GM18870 (cell line): Measurements from ENCODE around the gene MYL7.

Experiments used
- ATAC-seq: cut with Tn5 transposase; IDR thresholded peaks from one replicate; pipeline ENCODE4 v1.9.1; 2021; ENCODE audit warnings: moderate library complexity; ENCODE audit not compliant: unreplicated experiment

The MYL7 gene

GRCh38 chr7:44112997-44113763, 28.0 kb downstream of the MYL7 start:
- ATAC-seq, result no peak

DNA sequence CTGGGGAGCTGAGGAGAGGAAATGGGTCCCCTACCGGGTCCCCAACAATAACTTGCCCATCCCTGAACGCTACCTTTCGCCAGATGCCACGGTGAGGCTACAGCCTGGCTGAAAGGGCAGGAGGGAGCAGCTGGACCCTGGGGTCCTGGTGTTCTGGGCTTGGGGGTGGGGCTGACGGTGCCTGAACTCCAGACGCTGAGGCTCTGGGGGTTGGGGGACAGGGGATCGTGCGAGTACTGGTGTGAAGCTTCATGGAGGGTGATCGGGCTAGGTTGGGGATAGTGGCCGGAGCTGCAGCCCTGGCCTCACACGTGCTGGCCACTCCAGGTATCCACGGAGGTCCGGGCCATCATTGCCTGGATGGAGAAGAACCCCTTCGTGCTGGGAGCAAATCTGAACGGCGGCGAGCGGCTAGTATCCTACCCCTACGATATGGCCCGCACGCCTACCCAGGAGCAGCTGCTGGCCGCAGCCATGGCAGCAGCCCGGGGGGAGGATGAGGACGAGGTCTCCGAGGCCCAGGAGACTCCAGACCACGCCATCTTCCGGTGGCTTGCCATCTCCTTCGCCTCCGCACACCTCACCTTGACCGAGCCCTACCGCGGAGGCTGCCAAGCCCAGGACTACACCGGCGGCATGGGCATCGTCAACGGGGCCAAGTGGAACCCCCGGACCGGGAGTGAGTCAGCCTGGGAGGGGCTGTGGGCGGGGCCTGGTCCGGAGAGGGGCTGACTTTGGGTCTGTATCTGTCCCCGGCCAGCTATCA, 28.7 kb downstream of the MYL7 start:
- no peak for ATAC-seq

GRCh38 chr7:44111761-44112160, 29.4 kb downstream of the MYL7 start:
- ATAC-seq, result no peak

DNA sequence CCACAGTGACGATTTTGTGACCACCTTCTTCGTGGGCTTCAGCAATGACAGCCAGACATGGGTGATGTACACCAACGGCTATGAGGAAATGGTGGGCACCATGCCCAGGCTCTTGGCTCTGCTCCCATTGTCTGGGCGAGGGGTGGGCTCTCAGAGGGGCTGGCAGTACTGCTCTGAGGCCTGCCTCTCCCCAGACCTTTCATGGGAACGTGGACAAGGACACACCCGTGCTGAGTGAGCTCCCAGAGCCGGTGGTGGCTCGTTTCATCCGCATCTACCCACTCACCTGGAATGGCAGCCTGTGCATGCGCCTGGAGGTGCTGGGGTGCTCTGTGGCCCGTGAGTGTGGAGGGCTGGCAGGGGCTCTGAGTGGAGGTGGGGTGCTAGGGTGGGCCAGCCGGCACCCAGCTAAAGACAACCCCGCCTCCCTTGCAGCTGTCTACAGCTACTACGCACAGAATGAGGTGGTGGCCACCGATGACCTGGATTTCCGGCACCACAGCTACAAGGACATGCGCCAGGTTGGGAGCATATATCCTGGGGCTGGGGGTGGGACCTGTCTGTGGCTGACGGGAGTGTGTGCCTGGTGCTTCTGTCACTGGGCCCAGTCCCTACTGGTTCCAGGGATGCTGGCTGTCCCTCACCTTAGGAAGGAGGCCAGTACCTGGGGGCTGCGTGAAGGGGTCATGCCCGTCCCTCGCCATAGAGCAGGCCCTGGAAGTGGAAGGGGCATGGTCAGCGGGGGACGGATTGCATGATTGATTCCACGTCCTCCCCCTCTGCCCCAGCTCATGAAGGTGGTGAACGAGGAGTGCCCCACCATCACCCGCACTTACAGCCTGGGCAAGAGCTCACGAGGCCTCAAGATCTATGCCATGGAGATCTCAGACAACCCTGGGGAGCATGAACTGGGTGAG, 30.2 kb downstream of the MYL7 start:
- no peak for ATAC-seq

- no peak for ATAC-seq
Measured at GRCh38 chr7:44109991-44110390, 31.1 kb downstream of the MYL7 start.

DNA sequence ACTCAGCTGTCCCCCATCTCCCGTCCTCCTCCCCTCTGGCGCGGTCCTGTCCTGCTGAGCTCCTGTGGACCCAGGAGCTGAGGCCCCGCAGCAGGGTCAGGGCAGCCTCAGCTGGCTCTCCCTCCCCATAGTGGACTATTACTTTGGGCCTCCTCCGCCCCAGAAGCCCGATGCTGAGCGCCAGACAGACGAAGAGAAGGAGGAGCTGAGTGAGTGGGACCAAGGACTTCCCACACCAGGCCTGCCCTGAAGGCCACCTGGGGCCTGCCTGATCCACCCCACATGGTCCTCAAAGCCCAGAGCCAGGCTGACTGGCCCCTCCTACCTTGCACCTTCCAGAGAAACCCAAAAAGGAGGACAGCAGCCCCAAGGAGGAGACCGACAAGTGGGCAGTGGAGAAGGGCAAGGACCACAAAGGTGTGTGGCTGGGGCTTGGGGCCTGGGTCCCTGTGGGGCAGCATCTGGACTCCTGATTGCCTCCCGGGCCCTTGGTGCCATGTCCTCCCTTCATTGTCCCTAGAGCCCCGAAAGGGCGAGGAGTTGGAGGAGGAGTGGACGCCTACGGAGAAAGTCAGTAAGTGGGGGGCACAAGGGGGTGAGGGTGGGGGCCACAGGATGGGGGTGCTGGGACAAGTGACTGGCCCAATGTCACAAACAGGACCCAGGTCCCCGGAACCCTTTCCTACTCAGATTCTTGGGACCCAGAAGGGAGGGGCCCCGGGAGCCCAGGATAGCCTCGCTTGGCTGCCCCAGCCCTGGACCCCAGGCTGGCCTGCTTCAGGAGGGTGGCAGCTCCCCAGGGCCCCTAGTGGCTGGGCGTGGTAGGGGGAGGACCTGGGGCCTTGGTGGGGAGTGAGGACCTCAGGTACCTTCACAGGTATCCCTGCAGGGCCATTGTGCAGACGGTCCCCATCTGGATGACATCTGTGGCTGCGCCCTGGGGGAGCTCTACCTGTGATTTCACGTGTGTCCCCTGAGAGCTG, 32.1 kb downstream of the MYL7 start:
- no peak for ATAC-seq

DNA sequence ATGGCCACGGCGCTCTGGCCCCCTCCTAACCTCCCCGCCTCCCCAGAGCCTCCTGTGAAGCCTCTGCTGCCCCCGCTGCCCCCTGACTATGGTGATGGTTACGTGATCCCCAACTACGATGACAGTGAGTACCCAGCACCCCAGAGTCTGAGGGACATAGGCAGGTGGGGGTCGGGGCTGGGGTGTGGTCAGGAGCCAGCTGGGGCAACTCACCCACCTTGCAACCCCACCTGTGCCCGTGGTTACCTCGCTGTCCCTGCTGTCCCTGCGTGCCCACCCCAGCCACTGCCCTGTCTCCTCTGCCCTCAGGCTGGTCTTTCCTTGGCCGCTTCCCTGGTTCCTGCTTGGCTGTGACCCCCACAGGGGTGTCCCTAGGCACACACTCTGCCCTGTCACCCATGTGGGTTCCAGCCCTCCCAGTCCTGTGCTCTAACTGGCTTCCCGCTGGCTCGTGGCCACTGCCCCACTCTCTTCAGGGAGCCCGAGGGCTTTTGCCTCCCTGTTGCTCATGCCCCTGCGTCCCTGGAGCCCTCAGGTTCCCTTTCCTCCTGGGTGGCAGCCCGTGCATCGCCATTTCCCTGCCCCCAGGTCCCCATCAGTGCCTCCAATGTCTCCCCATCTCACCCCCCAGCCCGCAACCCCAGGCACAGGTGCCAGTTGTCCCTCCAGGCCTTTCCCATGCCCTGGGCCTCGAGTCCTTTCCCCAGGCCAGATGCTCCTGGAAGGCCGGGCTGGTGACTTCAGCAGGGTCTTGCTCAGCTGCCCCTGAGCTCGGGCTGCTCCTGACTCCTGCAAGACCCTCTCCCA, 33.0 kb downstream of the MYL7 start:
- ATAC-seq, result no peak

DNA sequence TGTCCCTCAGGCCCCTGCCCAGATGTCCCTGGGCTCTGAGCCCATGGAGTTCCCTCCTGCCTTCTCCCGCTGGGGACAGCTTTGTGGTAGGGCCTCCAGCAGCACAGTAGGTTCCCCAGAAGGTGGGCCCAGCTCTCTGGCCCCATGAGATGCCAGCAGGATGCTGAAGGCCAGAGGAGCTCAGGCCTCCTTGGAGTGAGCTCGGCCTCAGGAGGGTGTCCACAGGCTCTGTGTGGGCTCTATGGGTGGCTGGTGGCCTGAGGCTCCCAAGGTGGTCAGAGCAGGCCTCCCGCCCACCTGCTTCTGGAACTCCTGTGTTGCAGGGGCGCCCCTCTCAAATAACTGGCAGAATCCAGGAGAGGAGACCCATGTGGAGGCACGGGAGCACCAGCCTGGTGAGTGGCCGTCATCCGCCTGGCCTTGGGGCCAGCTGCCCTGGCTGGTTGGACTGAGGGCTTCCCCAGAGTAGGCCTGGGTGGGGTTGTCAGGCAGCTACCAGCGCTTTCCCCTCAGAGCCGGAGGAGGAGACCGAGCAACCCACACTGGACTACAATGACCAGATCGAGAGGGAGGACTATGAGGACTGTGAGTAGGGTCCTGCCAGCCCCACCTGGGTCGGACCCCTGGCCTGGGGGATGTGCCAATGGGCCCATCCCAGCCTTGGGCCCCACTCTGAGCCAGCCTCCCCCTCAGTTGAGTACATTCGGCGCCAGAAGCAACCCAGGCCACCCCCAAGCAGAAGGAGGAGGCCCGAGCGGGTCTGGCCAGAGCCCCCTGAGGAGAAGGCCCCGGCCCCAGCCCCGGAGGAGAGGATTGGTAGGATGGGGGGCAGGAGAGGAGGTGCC, 33.8 kb downstream of the MYL7 start:
- no peak for ATAC-seq

- ATAC-seq, result no peak
Measured at GRCh38 chr7:44106311-44107065, 34.6 kb downstream of the MYL7 start.

GRCh38 chr7:44105832-44106231, 35.3 kb downstream of the MYL7 start:
- no peak for ATAC-seq

GRCh38 chr7:44104860-44105771, 36.0 kb downstream of the MYL7 start:
- no peak for ATAC-seq

- ATAC-seq, result no peak
Measured at GRCh38 chr7:44103923-44104859, 36.9 kb downstream of the MYL7 start, which contains the start of gene AEBP1. Gene AEBP1, plus strand, starts transcription at chr7:44104345. Its CDS starts 321 bp downstream, at chr7:44104666.

DNA sequence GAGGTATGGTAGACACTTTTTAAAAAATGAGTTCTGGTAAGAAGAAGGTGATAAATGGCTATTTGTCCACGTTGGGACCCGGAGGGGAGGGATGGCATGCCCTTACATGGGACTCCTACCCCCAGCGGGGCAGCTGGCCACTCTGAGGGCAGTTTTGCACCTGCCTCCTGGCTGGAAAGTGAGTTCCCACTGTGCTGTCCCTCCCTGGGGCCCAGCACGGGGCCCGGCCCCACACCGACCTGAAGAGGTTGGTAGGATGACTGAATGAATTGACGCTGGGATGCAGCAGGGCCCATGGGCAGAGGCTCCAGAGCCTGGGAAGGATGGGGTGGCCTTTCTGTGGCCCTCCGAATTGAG, 37.6 kb downstream of the MYL7 start:
- no peak for ATAC-seq

- ATAC-seq, result no peak
Measured at GRCh38 chr7:44102846-44103565, 38.1 kb downstream of the MYL7 start.
